ENCODE data around the gene MIEF1. TPM values are rescaled to one million over a fixed set of nuclear protein-coding genes. Genes with fewer than 3 reads are reported as not detected.

Gene MIEF1
- total and polyA plus RNA-seq, 2 of the 8 experiments (the other 6 are each of a cell fraction or from before 2014, with no cell fraction given): 16.8 to 32.7 TPM

- Histone ChIP-seq H2AK5ac (ENCODE audit: low read depth, low read length) (no peak overlapping the region), H2BK20ac (ENCODE audit: low read length) (no peak overlapping the region), H3K79me2 (ENCODE audit: control insufficient read depth in 1 of 2, insufficient read depth in 2 of 2, low read length in 2 of 2) (peaks cover 0 to under 1% of the 10 kb centered on the region in 2 experiments; a peak in 1 of 4 replicates), H2BK15ac (ENCODE audit: low read length) (no peak overlapping the region), H3K14ac (ENCODE audit: insufficient read length) (no peak overlapping the region), H4K8ac (ENCODE audit: extremely low read depth, insufficient read depth, low read length) (no peak overlapping the region), H3K9ac (replicated peaks in 1 of 4; ENCODE audit: extremely low read depth in 1 of 4, low read depth in 3 of 4, low read length in 3 of 4) (no peak overlapping the region), H3K23ac (ENCODE audit: insufficient read length) (no peak overlapping the region), H3K9me3 (ENCODE audit: insufficient read depth in 2 of 2, low read depth in 1 of 2, low read length in 1 of 2) (no peaks in the 10 kb centered on the region), H4K5ac (ENCODE audit: insufficient read length, low read depth, low read length) (no peak overlapping the region), H2AFZ (ENCODE audit: low read length) (no peak overlapping the region), H3K4ac (replicated peaks; ENCODE audit: insufficient read length, low read depth, low read length) (no peak overlapping the region), H4K20me1 (replicated peaks in 1 of 2; ENCODE audit: control insufficient read depth in 1 of 2, insufficient read depth in 2 of 2, low read length in 2 of 2) (peaks cover 36 to 42% of the 10 kb centered on the region in 2 experiments), H3K4me3 (ENCODE audit: extremely low read depth in 1 of 4, insufficient read depth in 2 of 4, low read depth in 3 of 4, low read length in 4 of 4) (no peak overlapping the region), H3K56ac (replicated peaks; ENCODE audit: insufficient read length, low read depth, low read length) (no peak overlapping the region), H3K18ac (ENCODE audit: extremely low read depth, low read length) (no peak overlapping the region), H3K4me2 (ENCODE audit: insufficient read depth in 1 of 2, low read depth in 2 of 2, low read length in 2 of 2) (no peak overlapping the region), H4K91ac (replicated peaks; ENCODE audit: insufficient read length, low read length) (no peak overlapping the region), H2BK12ac (ENCODE audit: low read depth, low read length) (no peak overlapping the region), H3K79me1 (ENCODE audit: low read depth, low read length) (peaks cover 5% of the 10 kb centered on the region), H3K36me3 (ENCODE audit: control insufficient read depth in 2 of 4, insufficient read depth in 4 of 4, low read length in 3 of 4) (peaks cover 20 to 42% (median 34%) of the 10 kb centered on the region in 4 experiments), H2BK5ac (ENCODE audit: low read depth, low read length) (no peak overlapping the region), H3K27me3 (replicated peaks in 1 of 4; ENCODE audit: control insufficient read depth in 3 of 4, extremely low read depth in 1 of 4, insufficient read depth in 3 of 4, low read length in 3 of 4) (peaks cover 10 to 42% (median 37%) of the 10 kb centered on the region in 4 experiments), H3K23me2 (ENCODE audit: low read depth, low read length) (peaks cover 6% of the 10 kb centered on the region; the same call in 1 of the 2 replicates), H3K4me1 (replicated peaks in 1 of 4; ENCODE audit: control insufficient read depth in 3 of 4, insufficient read depth in 4 of 4, low read length in 3 of 4) (peaks cover 0 to 3% (median 2%) of the 10 kb centered on the region in 4 experiments; a peak in 3 of 7 replicates), H2BK120ac (replicated peaks; ENCODE audit: low read depth, low read length) (no peak overlapping the region), H3K27ac (ENCODE audit: low read depth, low read length) (no peak overlapping the region)
- DNase-seq (ENCODE audit: low read depth in 1 of 2, low spot score in 2 of 2) (no peak), FAIRE-seq (no peak)
- 94% methylated on average over 12 of the region's 12 CpGs; no CpG with 5 or more reads in 1 of the 2 experiments for WGBS, 2 experiments (ENCODE audit: extremely low coverage in 1 of 2, insufficient coverage in 1 of 2, insufficient read length in 1 of 2, insufficient replicate concordance in 2 of 2, low coverage in 1 of 2, low lambda C conversion rate in 2 of 2, missing lambda C conversion rate in 1 of 2)
- ChIA-PET POLR2A (ENCODE audit: partially characterized antibody) (interaction anchor here (1.1 to 6.2 kb wide), 8 partner anchors 7 to 198 kb away, joined by 4 to 72 read pairs (median 10); partner anchors contain the start of genes MIEF1, RPL3 and RPS19BP1), CTCF (ENCODE audit: partially characterized antibody) (interaction anchor here (0.8 to 10.1 kb wide), 23 partner anchors 12 to 469 kb away, joined by 3 to 278 read pairs (median 4); partner anchors contain the start of gene MIEF1)
- TF ChIP-seq SP4 (IDR thresholded peaks at IDR 0.05; ENCODE audit: low read length) (no peak), TAF7 (optimal IDR thresholded peaks at IDR 0.05; ENCODE audit: borderline replicate concordance, low read depth, low read length) (no peak), ZNF274 (IDR thresholded peaks at IDR 0.05; ENCODE audit: borderline replicate concordance, extremely low read depth, low read length) (no peak), USF2 (IDR thresholded peaks at IDR 0.05; ENCODE audit: low read length) (no peak), YY1 (IDR thresholded peaks at IDR 0.05; ENCODE audit: low read depth, low read length) (no peak), PHF8 (conservative IDR thresholded peaks at IDR 0.05; ENCODE audit: low read depth, low read length) (no peak), ATF2 (IDR thresholded peaks at IDR 0.05; ENCODE audit: low read length) (no peak), HDAC2 (IDR thresholded peaks at IDR 0.05; ENCODE audit: borderline replicate concordance in 1 of 2, low read depth in 2 of 2, low read length in 2 of 2) (no peak)
These were observed 13.4 kb downstream of the MIEF1 start for GRCh38 chr22:39515266-39516050.
